ENCODE measurements around the gene RNF39.

The RNF39 gene

GRCh38 chr6:30043744-30044143 is 31.8 kb downstream of the RNF39 start:
- H3K79me2 ChIP-seq (ENCODE audit: low read length) = no peaks in the 10 kb centered on the region
- no peak overlapping the region for H2AFZ ChIP-seq (ENCODE audit: low read length)
- no peaks in the 10 kb centered on the region for H3K9me2 ChIP-seq (replicated peaks; ENCODE audit: insufficient read depth, low read length)
- no peaks in the 10 kb centered on the region for H3K36me3 ChIP-seq (replicated peaks; ENCODE audit: insufficient read depth, low read length)
- no peak for DNase-seq
- no peaks in the 10 kb centered on the region for H3F3A ChIP-seq (ENCODE audit: insufficient read depth, low read length)
- no peaks in the 10 kb centered on the region for H3K9me3 ChIP-seq (replicated peaks; ENCODE audit: insufficient read depth, low read length)
- H3K4me3 ChIP-seq (ENCODE audit: low read length) = no peak overlapping the region
- H3K27ac ChIP-seq (ENCODE audit: low read length) = no peak overlapping the region
- no peak overlapping the region for H3K4me2 ChIP-seq (ENCODE audit: low read depth, low read length)
- no peak overlapping the region for H3K9ac ChIP-seq (ENCODE audit: low read length)
- no peaks in the 10 kb centered on the region for H4K20me1 ChIP-seq (ENCODE audit: insufficient read depth, low read length)
- H3K27me3 ChIP-seq (replicated peaks; ENCODE audit: insufficient read depth, low read length) = no peaks in the 10 kb centered on the region
- no peaks in the 10 kb centered on the region for H3K4me1 ChIP-seq (ENCODE audit: low read length)
- TF ChIP-seq EZH2 (optimal IDR thresholded peaks at IDR 0.05; ENCODE audit: low read depth, low read length) (no peak), EZH2phosphoT487 (IDR thresholded peaks at IDR 0.05; ENCODE audit: low read length) (no peak), CTCF (IDR thresholded peaks at IDR 0.05; ENCODE audit: low read length) (no peak)

DNA sequence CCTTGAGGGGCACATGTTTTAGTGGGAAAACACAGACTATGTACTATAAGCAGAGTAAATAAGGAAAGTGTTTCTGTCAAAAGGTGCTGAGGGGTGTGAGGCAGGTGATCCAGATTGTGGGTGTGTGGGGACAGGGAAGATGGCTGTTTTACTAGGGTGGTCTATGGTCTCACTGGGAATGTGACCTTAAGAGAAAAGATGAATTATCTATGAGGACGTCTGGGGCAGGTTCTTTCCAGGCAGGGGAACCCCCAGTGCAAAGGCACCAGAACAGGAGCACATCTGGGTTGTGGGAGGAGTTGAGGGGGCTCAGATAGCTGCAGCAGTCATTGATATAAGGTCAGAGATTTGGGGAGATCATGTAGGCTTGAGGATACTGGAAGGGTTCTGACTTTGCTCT is 32.7 kb downstream of the RNF39 start:
- DNase-seq = no peak
- Histone ChIP-seq H3K9me3 (replicated peaks; ENCODE audit: insufficient read depth, low read length) (no peaks in the 10 kb centered on the region), H3K79me2 (ENCODE audit: low read length) (no peaks in the 10 kb centered on the region), H3K4me2 (ENCODE audit: low read depth, low read length) (no peak overlapping the region), H2AFZ (ENCODE audit: low read length) (no peak overlapping the region), H3K4me1 (ENCODE audit: low read length) (no peaks in the 10 kb centered on the region), H3K27me3 (replicated peaks; ENCODE audit: insufficient read depth, low read length) (no peaks in the 10 kb centered on the region), H3K9ac (ENCODE audit: low read length) (no peak overlapping the region), H3K36me3 (replicated peaks; ENCODE audit: insufficient read depth, low read length) (no peaks in the 10 kb centered on the region), H3K27ac (ENCODE audit: low read length) (no peak overlapping the region), H3K4me3 (ENCODE audit: low read length) (no peak overlapping the region), H3F3A (ENCODE audit: insufficient read depth, low read length) (no peaks in the 10 kb centered on the region), H4K20me1 (ENCODE audit: insufficient read depth, low read length) (no peaks in the 10 kb centered on the region), H3K9me2 (replicated peaks; ENCODE audit: insufficient read depth, low read length) (no peaks in the 10 kb centered on the region)
- no peak for TF ChIP-seq EZH2phosphoT487 (IDR thresholded peaks at IDR 0.05; ENCODE audit: low read length)
- no peak for TF ChIP-seq EZH2 (optimal IDR thresholded peaks at IDR 0.05; ENCODE audit: low read depth, low read length)
- no peak for TF ChIP-seq CTCF (IDR thresholded peaks at IDR 0.05; ENCODE audit: low read length)

GRCh38 chr6:30042476-30042875 is 33.1 kb downstream of the RNF39 start:
- H3K27ac ChIP-seq (ENCODE audit: low read length) = no peak overlapping the region
- no peaks in the 10 kb centered on the region for H4K20me1 ChIP-seq (ENCODE audit: insufficient read depth, low read length)
- no peak for TF ChIP-seq CTCF (IDR thresholded peaks at IDR 0.05; ENCODE audit: low read length)
- TF ChIP-seq EZH2 (optimal IDR thresholded peaks at IDR 0.05; ENCODE audit: low read depth, low read length) = no peak
- TF ChIP-seq EZH2phosphoT487 (IDR thresholded peaks at IDR 0.05; ENCODE audit: low read length) = no peak
- H3K27me3 ChIP-seq (replicated peaks; ENCODE audit: insufficient read depth, low read length) = no peaks in the 10 kb centered on the region
- no peak overlapping the region for H3K4me3 ChIP-seq (ENCODE audit: low read length)
- H3K9me2 ChIP-seq (replicated peaks; ENCODE audit: insufficient read depth, low read length) = no peaks in the 10 kb centered on the region
- DNase-seq = no peak
- no peaks in the 10 kb centered on the region for H3K4me1 ChIP-seq (ENCODE audit: low read length)
- H3K4me2 ChIP-seq (ENCODE audit: low read depth, low read length) = no peak overlapping the region
- H3K36me3 ChIP-seq (replicated peaks; ENCODE audit: insufficient read depth, low read length) = no peaks in the 10 kb centered on the region
- H3K9ac ChIP-seq (ENCODE audit: low read length) = no peak overlapping the region
- H3F3A ChIP-seq (ENCODE audit: insufficient read depth, low read length) = no peaks in the 10 kb centered on the region
- H3K9me3 ChIP-seq (replicated peaks; ENCODE audit: insufficient read depth, low read length) = no peaks in the 10 kb centered on the region
- H2AFZ ChIP-seq (ENCODE audit: low read length) = no peak overlapping the region
- H3K79me2 ChIP-seq (ENCODE audit: low read length) = no peaks in the 10 kb centered on the region
